ENCODE data around the gene SPOCK2.
A peak's percentile ranks its signal among the peaks of the same experiment; 100 is the strongest.

SPOCK2 gene

GRCh38 chr10:72090326-72090725 lies 2.0 kb upstream of the SPOCK2 start:
- no peaks in the 10 kb centered on the region for H4K20me1 ChIP-seq (ENCODE audit: insufficient read depth, low read length)
- H2AFZ ChIP-seq (ENCODE audit: low read depth, low read length) = no peak overlapping the region

GRCh38 chr10:72089618-72090017 lies 1.3 kb upstream of the SPOCK2 start:
- H3K27me3 ChIP-seq (ENCODE audit: low read depth, low read length) = peaks cover 16% of the 10 kb centered on the region
- H3K27ac ChIP-seq (ENCODE audit: low read length) = no peak overlapping the region
- H3K36me3 ChIP-seq (replicated peaks; ENCODE audit: low read depth, low read length) = no peaks in the 10 kb centered on the region
- no peak overlapping the region for H2AFZ ChIP-seq (ENCODE audit: low read depth, low read length)
- TF ChIP-seq CTCF (IDR thresholded peaks at IDR 0.05; ENCODE audit: low read depth, low read length) = no peak
- TF ChIP-seq EZH2phosphoT487 (IDR thresholded peaks at IDR 0.05; ENCODE audit: low read depth) = no peak
- H3K4me1 ChIP-seq (ENCODE audit: low read length) = peaks cover 27% of the 10 kb centered on the region
- H3K9ac ChIP-seq (ENCODE audit: low read length) = no peak overlapping the region
- H3K9me3 ChIP-seq (ENCODE audit: insufficient read depth, low read length) = no peaks in the 10 kb centered on the region
- H3K4me2 ChIP-seq (ENCODE audit: low read length) = no peak overlapping the region
- H3K4me3 ChIP-seq (ENCODE audit: low read length) = no peak overlapping the region
- H4K20me1 ChIP-seq (ENCODE audit: insufficient read depth, low read length) = no peaks in the 10 kb centered on the region
- H3K79me2 ChIP-seq (ENCODE audit: low read length) = no peaks in the 10 kb centered on the region

More at GRCh38 chr10:72090326-72090725, 2.0 kb upstream of the SPOCK2 start:
- TF ChIP-seq EZH2phosphoT487 (IDR thresholded peaks at IDR 0.05; ENCODE audit: low read depth) = no peak
- no peak for TF ChIP-seq CTCF (IDR thresholded peaks at IDR 0.05; ENCODE audit: low read depth, low read length)
- no peaks in the 10 kb centered on the region for H3K36me3 ChIP-seq (replicated peaks; ENCODE audit: low read depth, low read length)
- no peaks in the 10 kb centered on the region for H3K79me2 ChIP-seq (ENCODE audit: low read length)
- peaks cover 16% of the 10 kb centered on the region for H3K27me3 ChIP-seq (ENCODE audit: low read depth, low read length)
- H3K9me3 ChIP-seq (ENCODE audit: insufficient read depth, low read length) = no peaks in the 10 kb centered on the region
- no peak overlapping the region for H3K27ac ChIP-seq (ENCODE audit: low read length)
- no peak overlapping the region for H3K9ac ChIP-seq (ENCODE audit: low read length)
- H3K4me2 ChIP-seq (ENCODE audit: low read length) = no peak overlapping the region
- H3K4me3 ChIP-seq (ENCODE audit: low read length) = no peak overlapping the region
- peaks cover 27% of the 10 kb centered on the region for H3K4me1 ChIP-seq (ENCODE audit: low read length)

- Histone ChIP-seq H3K9me3 (ENCODE audit: insufficient read depth, low read length) (no peaks in the 10 kb centered on the region), H3K4me3 (ENCODE audit: low read length) (peak overlapping the region; percentile 87), H3K27ac (ENCODE audit: low read length) (no peak overlapping the region), H4K20me1 (ENCODE audit: insufficient read depth, low read length) (no peaks in the 10 kb centered on the region), H3K36me3 (replicated peaks; ENCODE audit: low read depth, low read length) (no peaks in the 10 kb centered on the region), H3K4me1 (ENCODE audit: low read length) (peaks cover 27% of the 10 kb centered on the region), H3K27me3 (ENCODE audit: low read depth, low read length) (peaks cover 16% of the 10 kb centered on the region), H3K4me2 (ENCODE audit: low read length) (peak overlapping the region; percentile 96), H3K79me2 (ENCODE audit: low read length) (no peaks in the 10 kb centered on the region), H3K9ac (ENCODE audit: low read length) (no peak overlapping the region), H2AFZ (ENCODE audit: low read depth, low read length) (no peak overlapping the region)
- TF ChIP-seq CTCF (IDR thresholded peaks at IDR 0.05; ENCODE audit: low read depth, low read length) (no peak), EZH2phosphoT487 (IDR thresholded peaks at IDR 0.05; ENCODE audit: low read depth) (no peak)
Measured at GRCh38 chr10:72088889-72089575, 681 bp upstream of the SPOCK2 start.

- Histone ChIP-seq H3K4me1 (ENCODE audit: low read length) (peaks cover 27% of the 10 kb centered on the region), H3K4me3 (ENCODE audit: low read length) (peak overlapping the region; percentile 87), H3K27me3 (ENCODE audit: low read depth, low read length) (peaks cover 16% of the 10 kb centered on the region)
Measured at GRCh38 chr10:72087392-72087968, 871 bp downstream of the SPOCK2 start.

More at GRCh38 chr10:72087392-72087968, 871 bp downstream of the SPOCK2 start:
- Histone ChIP-seq H3K9me3 (ENCODE audit: insufficient read depth, low read length) (no peaks in the 10 kb centered on the region), H2AFZ (ENCODE audit: low read depth, low read length) (0 out of 2 replicates have a peak overlapping the region, but pooled peaks have one; percentile 55), H3K27ac (ENCODE audit: low read length) (no peak overlapping the region), H3K4me2 (ENCODE audit: low read length) (peak overlapping the region; percentile 96), H3K9ac (ENCODE audit: low read length) (peak overlapping the region; percentile 75), H3K79me2 (ENCODE audit: low read length) (no peaks in the 10 kb centered on the region), H3K36me3 (replicated peaks; ENCODE audit: low read depth, low read length) (no peaks in the 10 kb centered on the region), H4K20me1 (ENCODE audit: insufficient read depth, low read length) (no peaks in the 10 kb centered on the region)
- no peak for TF ChIP-seq EZH2phosphoT487 (IDR thresholded peaks at IDR 0.05; ENCODE audit: low read depth)
- TF ChIP-seq CTCF (IDR thresholded peaks at IDR 0.05; ENCODE audit: low read depth, low read length) = no peak

Measured in OCI-LY3 (cell line).